GM12873 (cell line): ENCODE results near the gene ANKLE1.

Experiments
- TF ChIP-seq, protein P1 (sequence below): IDR thresholded peaks from 2 replicates; pipeline ENCODE4 v1.5.1; 2012; ENCODE audit warnings: low read depth, mild to moderate bottlenecking, moderate library complexity, low read length, control low read depth; ENCODE audit not compliant: insufficient read depth; ENCODE audit errors: missing control alignments

Gene ANKLE1

DNA sequence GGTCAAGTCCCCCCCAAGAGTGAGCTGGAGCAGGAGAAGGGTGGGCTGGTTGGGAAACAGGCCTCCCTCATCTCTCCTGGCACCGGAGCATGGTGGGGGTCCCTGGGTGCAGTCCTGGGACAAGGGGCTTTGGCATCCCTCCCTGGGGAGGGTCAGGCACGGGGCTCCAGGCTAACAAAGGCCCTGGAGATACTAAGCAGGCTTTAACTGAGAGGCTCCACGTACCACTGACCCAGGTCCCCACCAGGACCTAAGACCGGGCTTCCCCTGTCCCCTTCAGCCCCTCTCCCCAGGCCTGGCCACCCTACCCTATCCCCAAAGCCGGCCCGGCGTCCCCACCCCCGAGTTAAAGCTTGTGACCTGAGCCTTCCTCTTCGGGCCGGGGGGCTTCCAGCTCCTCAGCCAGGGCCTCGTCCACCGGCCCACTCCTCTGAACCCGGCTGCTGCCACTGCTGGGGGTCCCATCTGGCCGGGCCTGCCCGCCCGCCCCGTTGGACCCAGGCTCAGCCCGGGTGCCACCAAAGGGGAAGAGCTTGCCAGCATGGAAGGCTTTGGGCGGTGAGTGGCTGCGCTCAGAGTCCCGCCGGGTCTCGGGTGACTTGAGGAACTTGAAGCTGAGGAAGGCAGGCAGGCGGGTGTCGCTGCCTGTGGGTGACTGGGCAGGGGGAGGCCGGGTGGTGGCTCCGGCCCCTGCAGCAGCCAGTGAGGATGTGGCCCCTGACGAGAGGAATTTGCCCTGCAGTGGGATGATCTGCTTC lies 42.8 kb downstream of the ANKLE1 start:
- TF ChIP-seq, protein P1, sequence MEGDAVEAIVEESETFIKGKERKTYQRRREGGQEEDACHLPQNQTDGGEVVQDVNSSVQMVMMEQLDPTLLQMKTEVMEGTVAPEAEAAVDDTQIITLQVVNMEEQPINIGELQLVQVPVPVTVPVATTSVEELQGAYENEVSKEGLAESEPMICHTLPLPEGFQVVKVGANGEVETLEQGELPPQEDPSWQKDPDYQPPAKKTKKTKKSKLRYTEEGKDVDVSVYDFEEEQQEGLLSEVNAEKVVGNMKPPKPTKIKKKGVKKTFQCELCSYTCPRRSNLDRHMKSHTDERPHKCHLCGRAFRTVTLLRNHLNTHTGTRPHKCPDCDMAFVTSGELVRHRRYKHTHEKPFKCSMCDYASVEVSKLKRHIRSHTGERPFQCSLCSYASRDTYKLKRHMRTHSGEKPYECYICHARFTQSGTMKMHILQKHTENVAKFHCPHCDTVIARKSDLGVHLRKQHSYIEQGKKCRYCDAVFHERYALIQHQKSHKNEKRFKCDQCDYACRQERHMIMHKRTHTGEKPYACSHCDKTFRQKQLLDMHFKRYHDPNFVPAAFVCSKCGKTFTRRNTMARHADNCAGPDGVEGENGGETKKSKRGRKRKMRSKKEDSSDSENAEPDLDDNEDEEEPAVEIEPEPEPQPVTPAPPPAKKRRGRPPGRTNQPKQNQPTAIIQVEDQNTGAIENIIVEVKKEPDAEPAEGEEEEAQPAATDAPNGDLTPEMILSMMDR: no peak

DNA sequence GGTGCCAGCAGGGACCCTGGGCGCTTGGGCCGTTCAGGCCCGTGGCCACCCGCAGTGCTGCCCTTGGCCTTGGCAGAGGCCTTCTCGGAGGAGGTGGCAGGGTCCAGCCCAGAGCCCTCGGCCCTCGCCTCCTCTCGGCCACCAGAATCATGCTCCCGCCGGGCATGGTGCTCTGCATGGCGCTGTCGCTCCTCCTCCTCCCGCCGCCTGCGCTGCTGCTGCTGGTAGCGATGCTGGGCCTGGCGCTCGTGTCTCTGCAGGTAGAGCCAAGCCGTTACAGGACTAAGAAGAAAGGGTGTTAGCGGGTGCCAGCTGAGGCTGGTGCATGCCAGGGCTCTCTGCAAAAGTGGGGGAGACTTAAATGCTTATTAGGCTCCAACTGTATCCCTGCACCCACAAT lies 43.4 kb downstream of the ANKLE1 start:
- TF ChIP-seq, protein P1: no peak

DNA sequence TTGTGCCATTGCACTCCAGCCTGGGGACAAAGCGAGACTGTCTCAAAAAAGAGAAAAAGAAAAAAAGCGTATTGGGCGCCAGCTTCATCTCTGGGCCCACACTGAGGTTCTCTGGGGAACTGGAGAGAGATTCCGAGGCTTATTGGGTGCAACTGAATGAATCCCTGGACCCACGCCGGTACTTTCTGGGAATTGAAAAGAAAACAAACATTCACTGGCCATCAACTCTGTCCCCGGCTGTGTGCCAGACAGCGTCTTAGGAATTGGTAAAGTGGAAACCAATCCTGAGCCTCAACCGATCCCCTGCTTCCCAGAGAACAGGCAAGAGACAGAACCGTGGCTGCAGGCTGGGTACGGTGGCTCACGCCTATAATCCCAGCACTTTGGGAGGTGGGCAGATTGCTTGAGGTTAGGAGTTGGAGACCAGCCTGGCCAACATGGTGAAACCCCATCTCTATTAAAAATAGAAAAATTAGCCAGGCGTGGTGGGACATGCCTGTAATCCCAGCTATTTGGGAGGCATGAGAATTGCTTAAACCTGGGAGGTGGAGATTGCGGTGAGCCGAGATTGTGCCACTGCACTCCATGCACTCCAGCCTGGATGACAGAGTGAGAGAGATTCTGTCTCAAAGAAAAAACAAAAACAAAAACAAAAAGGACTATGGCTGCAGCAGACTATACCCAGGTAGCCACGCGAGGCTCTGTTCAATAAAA lies 44.3 kb downstream of the ANKLE1 start:
- TF ChIP-seq, protein P1: no peak

DNA sequence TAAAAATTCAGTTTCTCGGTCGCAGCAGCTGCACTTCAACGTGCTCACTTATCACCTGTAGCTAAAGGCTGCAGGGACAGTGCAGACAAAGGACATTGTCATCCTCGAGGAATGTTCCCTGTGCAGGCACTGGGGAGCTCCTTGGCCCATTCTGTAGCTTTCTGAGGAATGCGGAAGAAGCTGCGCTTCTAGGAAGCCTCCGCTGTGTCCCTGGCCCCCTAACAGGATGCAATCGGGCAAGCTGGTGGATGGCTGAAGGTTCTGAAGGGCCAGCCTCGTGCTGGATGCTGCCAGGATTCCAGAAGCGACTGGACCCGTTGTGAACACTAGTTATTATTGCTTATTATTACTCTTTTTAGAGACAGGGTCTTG lies 44.9 kb downstream of the ANKLE1 start:
- TF ChIP-seq, protein P1: no peak

DNA sequence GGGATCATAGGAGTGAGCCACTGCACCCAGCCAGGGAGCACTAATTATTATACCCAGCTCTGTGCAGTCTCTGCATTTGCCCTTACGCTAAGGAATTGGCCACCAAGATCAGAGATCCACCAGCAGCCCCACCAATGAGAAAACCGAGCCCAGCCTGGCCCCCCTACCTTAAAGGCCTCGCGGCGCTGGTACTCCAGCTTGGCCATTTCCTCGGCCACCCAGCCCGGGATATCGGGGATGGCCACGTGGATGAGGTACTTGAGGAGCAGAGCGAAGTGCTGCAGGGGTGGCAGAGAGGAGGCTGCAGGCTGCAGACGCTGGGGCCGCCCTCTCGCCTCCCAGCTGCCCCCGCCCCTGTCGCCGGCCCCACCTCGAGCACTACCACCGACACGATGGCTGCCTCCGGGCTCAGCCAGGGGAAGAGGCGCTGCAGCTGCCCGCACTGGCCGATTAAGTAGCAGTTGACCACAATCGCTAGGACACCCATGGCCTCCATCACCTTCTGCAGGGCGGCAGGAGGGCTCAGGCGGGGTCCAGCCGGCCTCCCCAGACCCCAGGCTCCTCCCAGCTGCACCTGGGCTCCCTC lies 45.5 kb downstream of the ANKLE1 start:
- TF ChIP-seq, protein P1: no peak

DNA sequence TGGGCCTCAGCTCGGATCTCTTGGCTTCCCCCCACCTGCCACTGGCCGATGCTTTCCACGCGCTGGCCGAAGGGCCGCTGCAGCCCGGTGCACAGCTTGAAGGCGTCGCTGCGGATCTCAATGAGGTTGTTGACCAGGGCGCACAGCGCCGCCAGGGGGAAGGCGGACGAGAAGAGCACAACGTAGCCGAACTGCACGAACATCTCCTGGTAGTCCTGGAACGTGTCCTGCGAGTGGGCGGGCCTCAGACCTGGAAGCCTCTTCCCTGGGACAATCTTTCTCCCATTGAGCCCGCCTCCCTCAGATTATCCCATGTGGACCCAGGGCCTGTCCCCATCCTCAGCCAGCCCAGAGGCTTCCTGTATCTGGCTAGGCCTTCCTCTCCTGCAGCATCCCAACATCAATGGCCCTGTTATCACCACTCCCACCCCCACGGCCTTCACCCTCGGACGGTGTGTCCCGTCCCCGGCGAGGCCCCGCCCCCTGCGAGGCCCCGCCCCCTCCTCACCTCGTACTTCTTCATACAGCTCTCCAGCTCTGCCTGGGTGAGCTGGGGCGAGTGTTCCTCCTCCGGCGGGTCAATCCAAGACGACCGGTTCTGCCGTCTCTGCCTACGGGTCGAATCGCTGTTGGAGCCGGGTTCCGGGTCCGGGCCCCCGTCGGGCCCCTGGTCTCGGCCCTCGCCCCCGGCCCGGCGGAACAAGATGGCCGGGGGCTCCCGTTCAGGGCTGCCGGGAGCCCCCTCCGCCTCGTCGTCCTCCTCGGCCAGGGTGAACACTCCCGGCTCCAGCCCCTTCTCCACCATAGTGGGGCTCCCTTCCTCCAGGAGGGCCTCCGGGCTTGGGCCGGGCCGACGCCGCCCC lies 46.2 kb downstream of the ANKLE1 start:
- TF ChIP-seq, protein P1: no peak
